Chondrocyte (in vitro differentiated cells): ENCODE data around the gene PTK6. TPM values are rescaled to one million over a fixed set of nuclear protein-coding genes. Genes with fewer than 3 reads are reported as not detected.
"Not testable (repeated sequence)": the region's sequence is repeated elsewhere in the genome, so short reads cannot be mapped to it uniquely, and the experiment has no call there.

Source experiments
- DNase-seq: peaks from one replicate; pipeline ENCODE4 v3.0.0; 2021; ENCODE audit warnings: mixed read lengths, low spot score
- H3K27ac Mint-ChIP-seq: one replicate; pipeline ENCODE4 v1.8.0; 2021; ENCODE audit warnings: mild to moderate bottlenecking, moderate library complexity, mixed read lengths; ENCODE audit not compliant: unreplicated experiment
- H3K27me3 Mint-ChIP-seq: 2 replicates; pipeline ENCODE4 v1.8.0; 2021; ENCODE audit warnings: low read depth, mixed read lengths
- H3K36me3 Mint-ChIP-seq: 2 replicates; pipeline ENCODE4 v1.8.0; 2021; ENCODE audit warnings: low read depth, mixed read lengths
- H3K4me1 Mint-ChIP-seq: 2 replicates; pipeline ENCODE4 v1.8.0; 2021; ENCODE audit warnings: low read depth, mild to moderate bottlenecking, mixed read lengths
- H3K4me3 Mint-ChIP-seq: one replicate; pipeline ENCODE4 v1.8.0; 2021; ENCODE audit warnings: mild to moderate bottlenecking, moderate library complexity, mixed read lengths; ENCODE audit not compliant: unreplicated experiment
- H3K9me3 Mint-ChIP-seq: 2 replicates; pipeline ENCODE4 v1.8.0; 2021; ENCODE audit warnings: low read depth, mixed read lengths
- total RNA-seq: library from RNA; stranded (reverse); gene quantifications from 3 replicates; pipeline ENCODE4 v1.2.1, GENCODE V29; 2021
- TF ChIP-seq, protein P1 (sequence below): fragments of 200-600 bp; sonication (generic); IDR thresholded peaks from 2 replicates; pipeline ENCODE4 v1.5.0; 2021; ENCODE audit warnings: antibody characterized with exemption, mild to moderate bottlenecking, moderate library complexity

Gene PTK6
- total RNA-seq, 1 donor from 2014 or later: not detected

GRCh38 chr20:63484651-63485403 lies 52.3 kb downstream of the PTK6 start:
- peaks cover 20% of the 10 kb centered on the region for H3K27me3 Mint-ChIP-seq
- TF ChIP-seq, protein P1, sequence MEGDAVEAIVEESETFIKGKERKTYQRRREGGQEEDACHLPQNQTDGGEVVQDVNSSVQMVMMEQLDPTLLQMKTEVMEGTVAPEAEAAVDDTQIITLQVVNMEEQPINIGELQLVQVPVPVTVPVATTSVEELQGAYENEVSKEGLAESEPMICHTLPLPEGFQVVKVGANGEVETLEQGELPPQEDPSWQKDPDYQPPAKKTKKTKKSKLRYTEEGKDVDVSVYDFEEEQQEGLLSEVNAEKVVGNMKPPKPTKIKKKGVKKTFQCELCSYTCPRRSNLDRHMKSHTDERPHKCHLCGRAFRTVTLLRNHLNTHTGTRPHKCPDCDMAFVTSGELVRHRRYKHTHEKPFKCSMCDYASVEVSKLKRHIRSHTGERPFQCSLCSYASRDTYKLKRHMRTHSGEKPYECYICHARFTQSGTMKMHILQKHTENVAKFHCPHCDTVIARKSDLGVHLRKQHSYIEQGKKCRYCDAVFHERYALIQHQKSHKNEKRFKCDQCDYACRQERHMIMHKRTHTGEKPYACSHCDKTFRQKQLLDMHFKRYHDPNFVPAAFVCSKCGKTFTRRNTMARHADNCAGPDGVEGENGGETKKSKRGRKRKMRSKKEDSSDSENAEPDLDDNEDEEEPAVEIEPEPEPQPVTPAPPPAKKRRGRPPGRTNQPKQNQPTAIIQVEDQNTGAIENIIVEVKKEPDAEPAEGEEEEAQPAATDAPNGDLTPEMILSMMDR: no peak
- H3K4me1 Mint-ChIP-seq: peaks cover 6% of the 10 kb centered on the region
- no peak for DNase-seq
- H3K9me3 Mint-ChIP-seq: peaks cover 3% of the 10 kb centered on the region
- no peaks in the 10 kb centered on the region for H3K36me3 Mint-ChIP-seq
- H3K4me3 Mint-ChIP-seq: no peak overlapping the region
- no peak overlapping the region for H3K27ac Mint-ChIP-seq

DNA sequence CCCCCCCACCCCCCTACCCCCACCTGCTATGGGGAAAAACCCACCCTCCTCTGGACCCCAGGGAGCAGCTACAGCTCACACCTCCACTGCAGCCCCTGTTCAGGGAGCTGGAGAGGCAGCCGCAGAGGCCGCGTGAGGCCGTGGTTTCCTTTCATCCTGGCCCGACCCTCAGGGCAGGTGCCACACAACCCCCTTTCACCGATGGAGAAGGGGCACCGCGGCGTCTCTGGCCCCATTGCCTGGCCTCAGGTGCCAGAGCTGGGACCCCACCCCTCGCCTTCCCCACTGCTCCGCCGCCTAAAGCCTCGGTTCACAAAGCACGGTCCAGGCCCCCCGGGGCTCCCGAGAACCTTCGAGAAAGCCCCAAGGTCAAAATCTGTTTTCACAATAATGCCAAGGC lies 52.9 kb downstream of the PTK6 start:
- Mint-ChIP-seq H3K27ac (no peak overlapping the region), H3K4me1 (peaks cover 6% of the 10 kb centered on the region), H3K36me3 (no peaks in the 10 kb centered on the region), H3K27me3 (peaks cover 21% of the 10 kb centered on the region), H3K9me3 (peaks cover 3% of the 10 kb centered on the region), H3K4me3 (no peak overlapping the region)
- DNase-seq: no peak
- TF ChIP-seq, protein P1: no peak

- TF ChIP-seq, protein P1: peak; percentile 39
- Mint-ChIP-seq H3K4me3 (no peak overlapping the region), H3K27me3 (peaks cover 20% of the 10 kb centered on the region), H3K4me1 (peaks cover 6% of the 10 kb centered on the region), H3K36me3 (no peaks in the 10 kb centered on the region), H3K9me3 (peaks cover 3% of the 10 kb centered on the region), H3K27ac (no peak overlapping the region)
- no peak for DNase-seq
Measured at GRCh38 chr20:63483834-63484233, 53.3 kb downstream of the PTK6 start.

GRCh38 chr20:63482021-63482587 lies 55.1 kb downstream of the PTK6 start:
- no peak overlapping the region for H3K27ac Mint-ChIP-seq
- peaks cover 26% of the 10 kb centered on the region for H3K27me3 Mint-ChIP-seq
- no peak for DNase-seq
- peaks cover 6% of the 10 kb centered on the region for H3K4me1 Mint-ChIP-seq
- no peak overlapping the region for H3K4me3 Mint-ChIP-seq
- TF ChIP-seq, protein P1: no peak
- H3K36me3 Mint-ChIP-seq: no peaks in the 10 kb centered on the region
- H3K9me3 Mint-ChIP-seq: peaks cover 3% of the 10 kb centered on the region

DNA sequence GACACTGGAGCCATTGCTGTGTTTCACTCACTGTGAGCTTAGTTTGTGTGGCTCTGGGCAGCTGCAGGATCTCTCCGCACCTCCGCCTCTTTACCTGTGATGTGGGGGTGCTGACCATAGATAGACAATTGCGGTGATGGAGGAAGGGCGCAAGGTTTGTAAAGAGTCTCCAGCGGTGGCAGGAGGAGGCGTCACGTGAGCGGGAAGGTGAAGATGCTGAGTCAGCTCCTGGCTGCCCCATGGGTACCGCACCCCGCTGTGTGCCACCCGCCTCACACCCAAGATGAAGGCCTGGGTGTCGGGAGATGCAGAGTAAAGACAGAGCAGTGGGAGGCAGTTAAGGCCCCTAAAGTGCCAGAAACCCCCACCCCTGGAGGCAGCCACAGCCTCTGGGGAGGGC lies 55.7 kb downstream of the PTK6 start:
- no peak overlapping the region for H3K4me3 Mint-ChIP-seq
- TF ChIP-seq, protein P1: no peak
- H3K36me3 Mint-ChIP-seq: no peaks in the 10 kb centered on the region
- H3K4me1 Mint-ChIP-seq: peaks cover 6% of the 10 kb centered on the region
- peaks cover 3% of the 10 kb centered on the region for H3K9me3 Mint-ChIP-seq
- H3K27ac Mint-ChIP-seq: no peak overlapping the region
- H3K27me3 Mint-ChIP-seq: peaks cover 29% of the 10 kb centered on the region
- DNase-seq: no peak

- DNase-seq, H3K4me1 Mint-ChIP-seq, H3K4me3 Mint-ChIP-seq, H3K36me3 Mint-ChIP-seq, H3K9me3 Mint-ChIP-seq, H3K27ac Mint-ChIP-seq: not testable (repeated sequence)
- H3K27me3 Mint-ChIP-seq: peaks cover 35% of the 10 kb centered on the region
Measured at GRCh38 chr20:63479695-63480419, 57.3 kb downstream of the PTK6 start.
